Fibroblast of lung (primary cell): ENCODE data around the gene MYH10. TPM values are rescaled to one million over a fixed set of nuclear protein-coding genes. Genes with fewer than 3 reads are reported as not detected.
A peak's percentile ranks its signal among the peaks of the same experiment; 100 is the strongest.

Source experiments
- DNase-seq, 2 donors: peaks; one replicate each; pipeline versions ENCODE4 v3.0.0 to v3.0.0-alpha.2; 2010; ENCODE audit warnings: low read depth in 2 of 2
- H2AFZ ChIP-seq: 2 replicates; pipeline ENCODE4 v1.5.1; 2012; ENCODE audit warnings: low read length, control low read depth, inconsistent platforms
- H3K27ac ChIP-seq: 2 replicates; pipeline ENCODE4 v1.5.1; 2011; ENCODE audit warnings: low read length, control low read depth; ENCODE audit not compliant: insufficient read depth
- H3K27me3 ChIP-seq: 2 replicates; pipeline ENCODE4 v1.5.1; 2011; ENCODE audit warnings: mild to moderate bottlenecking, low read length; ENCODE audit not compliant: control insufficient read depth, insufficient read depth
- H3K36me3 ChIP-seq: 2 replicates; pipeline ENCODE4 v1.5.1; 2011; ENCODE audit warnings: low read length; ENCODE audit not compliant: control insufficient read depth, insufficient read depth
- H3K4me1 ChIP-seq: 2 replicates; pipeline ENCODE4 v1.5.1; 2011; ENCODE audit warnings: low read length; ENCODE audit not compliant: control insufficient read depth, insufficient read depth; ENCODE audit errors: extremely low read depth
- H3K4me2 ChIP-seq: 2 replicates; pipeline ENCODE4 v1.5.1; 2011; ENCODE audit warnings: low read length, control low read depth; ENCODE audit not compliant: insufficient read depth; ENCODE audit errors: extremely low read depth
- H3K4me3 ChIP-seq, 4 experiments: fragments of 200-600 bp in 1 of 4; sonication (generic) in 1 of 4; replicated peaks in 1 of 4; 2 replicates each; pipeline ENCODE4 v1.5.1; 2011 to 2016; ENCODE audit warnings: low read length in 4 of 4, low read depth in 3 of 4, mild to moderate bottlenecking in 3 of 4, control low read depth in 2 of 4, inconsistent platforms in 1 of 4, mixed read lengths in 1 of 4; ENCODE audit not compliant: insufficient read depth in 1 of 4; ENCODE audit errors: control extremely low read depth in 1 of 4
- H3K79me2 ChIP-seq: 2 replicates; pipeline ENCODE4 v1.5.1; 2012; ENCODE audit warnings: mild to moderate bottlenecking, low read length, inconsistent platforms; ENCODE audit not compliant: control insufficient read depth, insufficient read depth
- H3K9ac ChIP-seq: 2 replicates; pipeline ENCODE4 v1.5.1; 2011; ENCODE audit warnings: mild to moderate bottlenecking, low read length, control low read depth; ENCODE audit not compliant: insufficient read depth
- H3K9me3 ChIP-seq: 2 replicates; pipeline ENCODE4 v1.5.1; 2012; ENCODE audit warnings: low read depth, low read length; ENCODE audit not compliant: control insufficient read depth, insufficient read depth
- H4K20me1 ChIP-seq: 2 replicates; pipeline ENCODE4 v1.5.1; 2011; ENCODE audit warnings: low read length; ENCODE audit not compliant: control insufficient read depth, insufficient read depth; ENCODE audit errors: extremely low read depth
- CTCF ChIP-seq, 2 donors: IDR thresholded peaks in 1 of 2; conservative IDR thresholded peaks in 1 of 2; 1 replicate in 1 of 2; 2 replicates in 1 of 2; pipeline ENCODE4 v1.5.1; 2011 to 2012; ENCODE audit warnings: low read length in 2 of 2, control low read depth in 1 of 2, inconsistent platforms in 1 of 2, low read depth in 1 of 2, mild to moderate bottlenecking in 1 of 2
- EZH2 ChIP-seq: IDR thresholded peaks from 2 replicates; pipeline ENCODE4 v1.5.1; 2012; ENCODE audit warnings: low read length, control low read depth, mild to moderate bottlenecking; ENCODE audit errors: missing control alignments
- polyA plus RNA-seq, 2 donors: library from polyadenylated mRNA; depleted of rRNA in 1 of 2; stranded (reverse) in 1 of 2; unstranded in 1 of 2; fragments of >200 nt; gene quantifications; 2 replicates each; pipeline ENCODE4 v1.2.1, GENCODE V29; 2011 to 2012; ENCODE audit warnings: missing spikeins in 1 of 2
- total RNA-seq: library from RNA; depleted of rRNA; stranded (reverse); fragments of >200 nt; gene quantifications from 2 replicates; pipeline ENCODE4 v1.2.1, GENCODE V29; 2014

Gene MYH10
- total and polyA plus RNA-seq, 2 donors (not counting 1 experiment from before 2014, with no cell fraction given), result 54.6 to 104 TPM

- H3K4me1 ChIP-seq, result peaks cover 10% of the 10 kb centered on the region
- peak in 1 of 2 donors; percentile 56 for DNase-seq
- H3K27me3 ChIP-seq, result no peaks in the 10 kb centered on the region
- H3K79me2 ChIP-seq, result peaks cover 11% of the 10 kb centered on the region
- TF ChIP-seq EZH2 (no peak), CTCF (conservative IDR thresholded peaks at IDR 0.05 in 1 of 2, IDR thresholded peaks at IDR 0.05 in 1 of 2; ENCODE audit: low read depth in 1 of 2, low read length in 2 of 2) (no peak)
- peak overlapping the region; percentile 65 for H3K27ac ChIP-seq
- H3K4me3 ChIP-seq, result peak overlapping the region; percentile 5 to 62 (median 40)
- H4K20me1 ChIP-seq, result no peaks in the 10 kb centered on the region
- no peaks in the 10 kb centered on the region for H3K9me3 ChIP-seq
- H2AFZ ChIP-seq, result peak overlapping the region; percentile 24
- no peak overlapping the region for H3K9ac ChIP-seq
- no peaks in the 10 kb centered on the region for H3K36me3 ChIP-seq
- peak overlapping the region; percentile 76 for H3K4me2 ChIP-seq
These were observed 19.4 kb downstream of the MYH10 start for GRCh38 chr17:8611137-8611536.

DNA sequence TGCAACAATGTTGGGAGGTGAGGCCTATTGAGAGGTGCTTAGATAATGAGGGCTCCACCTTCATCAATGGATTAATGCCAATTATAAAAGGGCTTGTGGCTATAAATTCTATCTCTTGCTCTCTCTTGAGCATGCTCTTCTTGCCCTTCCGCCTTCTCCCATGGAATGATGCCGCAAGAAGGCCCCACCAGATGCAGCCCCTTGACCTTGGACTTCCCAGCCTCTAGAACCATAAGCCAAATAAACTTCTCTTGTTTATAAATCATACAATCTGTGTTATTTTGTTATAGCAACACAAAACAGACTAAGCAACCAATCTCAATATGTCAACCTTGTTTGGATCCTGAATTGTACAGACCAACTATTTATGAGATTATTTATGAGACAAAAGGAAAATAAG, 20.0 kb downstream of the MYH10 start:
- Histone ChIP-seq H3K79me2 (peaks cover 9% of the 10 kb centered on the region), H3K4me2 (peak overlapping the region; percentile 76), H3K4me1 (peaks cover 11% of the 10 kb centered on the region), H4K20me1 (no peaks in the 10 kb centered on the region), H3K27me3 (no peaks in the 10 kb centered on the region), H3K9me3 (no peaks in the 10 kb centered on the region), H2AFZ (no peak overlapping the region), H3K4me3 (no peak overlapping the region), H3K36me3 (no peaks in the 10 kb centered on the region), H3K9ac (no peak overlapping the region), H3K27ac (peak overlapping the region; percentile 65)
- no peak for DNase-seq
- TF ChIP-seq CTCF (conservative IDR thresholded peaks at IDR 0.05 in 1 of 2, IDR thresholded peaks at IDR 0.05 in 1 of 2; ENCODE audit: low read depth in 1 of 2, low read length in 2 of 2) (no peak), EZH2 (no peak)

DNA sequence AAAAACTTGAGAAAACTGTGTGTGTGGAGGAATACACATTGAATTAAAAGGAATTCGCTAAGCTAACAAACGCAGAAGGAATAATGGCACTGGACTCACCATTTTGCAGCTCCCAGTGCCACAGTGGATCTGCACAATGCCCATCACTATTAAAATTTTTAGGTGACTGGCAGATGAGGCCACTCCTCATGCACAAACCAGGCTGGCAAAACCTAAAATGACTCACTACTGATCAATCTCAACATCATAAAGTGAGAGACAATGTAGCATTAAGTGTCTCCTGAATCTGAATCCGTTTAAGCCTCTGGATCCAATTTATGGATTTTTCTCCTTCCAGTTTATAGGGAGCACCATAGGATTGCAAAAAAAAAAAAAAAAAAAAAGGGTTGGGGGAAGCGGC, 20.6 kb downstream of the MYH10 start:
- no peak for TF ChIP-seq CTCF (conservative IDR thresholded peaks at IDR 0.05 in 1 of 2, IDR thresholded peaks at IDR 0.05 in 1 of 2; ENCODE audit: low read depth in 1 of 2, low read length in 2 of 2)
- no peak overlapping the region for H3K4me2 ChIP-seq
- H4K20me1 ChIP-seq, result no peaks in the 10 kb centered on the region
- no peak overlapping the region for H3K9ac ChIP-seq
- no peak overlapping the region for H2AFZ ChIP-seq
- H3K36me3 ChIP-seq, result no peaks in the 10 kb centered on the region
- peaks cover 11% of the 10 kb centered on the region for H3K4me1 ChIP-seq
- no peaks in the 10 kb centered on the region for H3K9me3 ChIP-seq
- H3K79me2 ChIP-seq, result peaks cover 9% of the 10 kb centered on the region
- H3K4me3 ChIP-seq, result no peak overlapping the region
- H3K27me3 ChIP-seq, result no peaks in the 10 kb centered on the region
- no peak for DNase-seq
- no peak overlapping the region for H3K27ac ChIP-seq
